Stomach (tissue), 4 donors: ENCODE results near the gene RPS6KC1.

Experiments
- CTCF ChIP-seq, 7 experiments: fragments of 450-650 bp in 4 of 7; fragments of 200-600 bp in 3 of 7; sonication (generic) in 3 of 7; IDR thresholded peaks; one replicate each; pipeline ENCODE4 v1.5.1; 2016 to 2019; ENCODE audit warnings: antibody characterized with exemption in 7 of 7, control low read depth in 2 of 7, mild to moderate bottlenecking in 1 of 7
- EP300 ChIP-seq: sonication (generic); formaldehyde crosslinking; IDR thresholded peaks from one replicate; pipeline ENCODE4 v1.6.1; 2017; ENCODE audit warnings: antibody characterized with exemption
- POLR2AphosphoS5 ChIP-seq, 3 donors: sonication (generic); formaldehyde crosslinking; IDR thresholded peaks; one replicate each; pipeline ENCODE4 v1.6.1; 2016; ENCODE audit warnings: antibody characterized with exemption in 3 of 3

- TF ChIP-seq POLR2AphosphoS5 (IDR thresholded peaks at IDR 0.05) (peak in 1 of 3 donors; percentile 21), EP300 (no peak), CTCF (IDR thresholded peaks at IDR 0.05) (peak in 1 of 7 experiments; percentile 19)
Observed at GRCh38 chr1:213070406-213070805, 19.4 kb downstream of the RPS6KC1 start.
